GM21447 (cell line): ENCODE results near the gene DDX59.
"Not testable (repeated sequence)": the region's sequence is repeated elsewhere in the genome, so short reads cannot be mapped to it uniquely, and the experiment has no call there.

Experiments
- ATAC-seq: cut with Tn5 transposase; IDR thresholded peaks from one replicate; pipeline ENCODE4 v1.9.1; 2021; ENCODE audit not compliant: unreplicated experiment

The DDX59 gene

DNA sequence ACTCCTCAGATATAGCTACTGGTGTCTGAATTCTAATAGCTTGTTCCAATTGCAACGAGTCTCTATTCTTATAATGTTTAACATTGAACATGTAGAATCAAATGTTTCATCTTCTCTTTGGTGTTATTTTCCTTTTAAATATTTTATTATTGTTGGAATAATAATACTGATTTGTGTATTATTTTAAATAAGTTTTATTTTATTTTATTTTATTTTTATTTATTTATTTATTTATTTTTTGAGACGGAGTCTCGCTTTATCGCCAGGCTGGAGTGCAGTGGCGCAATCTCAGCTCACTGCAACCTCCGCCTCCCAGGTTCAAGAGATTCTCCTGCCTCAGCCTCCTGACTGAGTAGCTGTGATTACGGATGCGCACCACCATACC lies 39.2 kb downstream of the DDX59 start:
- not testable (repeated sequence) for ATAC-seq

DNA sequence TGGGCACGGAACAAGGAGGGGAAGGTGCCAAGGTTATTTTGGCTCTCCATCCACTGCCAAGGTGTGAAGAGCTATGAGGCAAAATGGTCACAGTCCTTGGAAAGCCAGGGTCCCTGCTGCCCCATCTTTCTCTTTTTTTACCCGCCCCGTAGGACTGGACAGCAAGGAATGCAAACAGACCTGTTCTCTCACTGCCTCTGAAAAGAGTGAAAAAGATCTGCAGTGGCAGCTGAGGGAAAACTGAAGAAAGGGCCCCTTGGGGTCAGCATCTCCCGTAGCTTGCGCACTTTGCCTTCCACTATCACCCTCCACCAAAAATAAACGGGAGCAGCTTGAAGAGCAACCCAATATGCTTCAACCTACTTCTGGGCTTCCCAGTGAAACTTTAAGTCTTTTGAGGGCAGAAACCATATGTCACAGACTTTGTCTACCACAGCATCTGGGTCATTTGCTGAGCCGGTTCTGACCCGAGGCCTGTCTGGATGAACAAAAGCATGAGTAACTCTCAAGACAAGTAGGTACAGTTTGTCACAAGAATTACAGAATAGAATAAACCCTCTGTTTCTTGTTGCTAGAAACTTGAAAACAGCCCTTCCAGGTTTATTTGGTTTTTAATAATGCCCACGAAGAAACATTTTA lies 39.7 kb downstream of the DDX59 start:
- no peak for ATAC-seq

DNA sequence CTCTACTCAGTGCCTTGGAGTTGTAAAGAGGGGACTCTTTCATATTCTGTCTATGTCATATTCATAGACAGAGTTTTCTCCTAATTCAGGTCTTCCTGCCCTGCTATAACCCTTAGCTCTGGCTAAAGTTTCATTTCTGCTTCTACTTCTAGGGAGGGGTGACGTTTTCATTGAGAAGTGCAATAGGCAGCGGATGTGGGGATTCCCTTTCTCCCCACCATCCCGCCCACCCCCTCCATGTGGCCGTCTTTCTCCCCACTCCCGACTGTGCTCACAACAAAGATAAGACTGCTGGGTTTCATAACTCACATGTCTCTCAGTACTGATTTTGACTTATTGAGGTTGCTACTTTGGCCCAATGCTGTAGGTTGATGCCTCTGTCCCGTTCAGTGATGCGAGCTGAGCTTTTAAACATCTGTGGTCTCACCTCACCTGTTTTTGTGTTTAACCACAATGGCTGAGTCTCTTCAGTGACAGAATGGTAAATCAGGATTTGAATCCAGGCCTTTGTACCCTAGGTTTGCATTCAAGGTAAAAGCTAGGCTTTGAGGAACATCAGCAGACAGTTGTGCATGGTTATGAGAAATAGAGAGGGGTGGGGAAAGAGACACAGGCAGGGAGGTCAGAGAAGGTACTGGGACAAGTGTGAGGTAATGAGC lies 41.4 kb downstream of the DDX59 start:
- peak; percentile 78 for ATAC-seq

DNA sequence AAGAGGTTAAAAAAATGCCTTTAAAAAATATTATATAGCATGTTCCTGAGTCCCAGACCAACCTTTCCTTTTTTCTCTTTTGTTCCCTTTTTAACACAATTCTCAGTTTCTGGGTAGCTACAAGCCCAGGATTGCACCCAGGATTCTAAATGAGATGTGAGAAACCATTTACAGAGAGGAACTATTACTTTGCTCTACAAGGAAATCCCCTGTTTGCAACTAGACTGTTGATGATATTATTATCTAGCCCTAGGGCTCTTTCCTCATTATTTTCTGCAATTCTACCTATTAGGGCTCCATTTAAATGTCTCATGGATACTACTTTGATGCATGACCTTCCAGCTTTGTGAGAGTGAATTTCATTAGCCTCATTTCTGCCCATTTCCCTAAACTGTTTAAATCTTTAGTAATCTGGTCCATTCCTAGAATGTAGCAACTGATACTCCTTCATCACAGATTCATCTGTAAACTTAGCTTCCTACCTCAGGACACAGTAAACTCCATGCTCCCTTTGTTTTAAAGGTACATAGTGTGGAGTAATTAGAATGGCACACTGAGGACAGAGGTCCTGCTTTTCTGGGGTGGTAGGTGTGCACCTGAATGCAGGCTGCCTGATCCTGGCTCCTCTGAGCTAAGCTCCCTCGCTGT lies 42.0 kb downstream of the DDX59 start:
- ATAC-seq, result peak; percentile 32

DNA sequence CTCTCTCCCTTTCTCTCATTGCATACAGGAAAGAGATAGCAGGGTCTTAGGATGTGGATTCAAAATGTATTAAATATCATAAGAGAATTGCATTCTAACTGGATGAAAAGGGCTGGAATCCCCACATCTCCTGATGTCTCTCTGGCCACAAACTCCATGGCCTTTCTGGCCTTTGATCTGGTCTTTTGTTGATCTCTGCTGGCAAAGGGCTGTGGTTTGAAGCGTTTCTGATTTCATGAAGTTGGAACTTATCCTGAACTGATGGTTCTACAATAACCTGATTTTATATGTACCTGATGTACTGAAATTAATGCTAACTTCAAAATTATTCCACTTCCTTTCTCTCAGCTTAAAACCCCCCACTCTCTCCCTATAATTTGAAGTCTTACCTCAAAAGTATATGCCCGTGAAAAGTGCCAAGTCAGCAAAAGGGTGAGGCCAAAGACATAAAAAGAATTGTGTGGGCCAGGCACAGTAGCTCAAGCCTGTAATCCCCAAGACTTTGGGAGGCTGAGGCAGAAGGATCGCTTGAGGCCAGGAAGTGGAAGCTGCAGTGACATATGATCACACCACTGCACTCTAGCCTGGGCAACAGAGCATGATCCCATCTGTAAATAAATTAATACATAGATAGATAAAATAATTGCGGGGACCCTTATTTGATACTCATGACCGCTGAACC lies 42.7 kb downstream of the DDX59 start:
- no peak for ATAC-seq

DNA sequence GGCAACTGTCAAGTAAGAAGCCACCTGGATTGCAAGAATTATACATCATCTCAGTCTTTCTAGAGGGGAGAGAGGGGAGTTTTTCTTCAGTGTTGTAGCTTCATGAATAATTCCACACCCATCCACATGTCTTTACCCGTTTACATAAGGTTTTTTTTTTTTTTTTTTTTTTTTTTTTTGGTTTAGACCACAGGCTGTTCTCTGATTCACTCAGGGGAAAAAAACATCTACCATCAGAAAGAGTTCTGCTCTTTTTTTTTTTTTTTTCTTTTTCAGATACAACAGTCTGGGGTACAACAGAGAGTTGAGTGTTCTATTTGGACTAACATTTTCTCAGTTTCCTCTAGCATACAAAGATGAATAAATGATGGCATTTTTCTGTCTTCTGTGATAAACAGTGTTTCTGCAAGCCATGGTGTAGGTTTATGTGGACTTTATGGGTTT lies 44.3 kb downstream of the DDX59 start:
- no peak for ATAC-seq

DNA sequence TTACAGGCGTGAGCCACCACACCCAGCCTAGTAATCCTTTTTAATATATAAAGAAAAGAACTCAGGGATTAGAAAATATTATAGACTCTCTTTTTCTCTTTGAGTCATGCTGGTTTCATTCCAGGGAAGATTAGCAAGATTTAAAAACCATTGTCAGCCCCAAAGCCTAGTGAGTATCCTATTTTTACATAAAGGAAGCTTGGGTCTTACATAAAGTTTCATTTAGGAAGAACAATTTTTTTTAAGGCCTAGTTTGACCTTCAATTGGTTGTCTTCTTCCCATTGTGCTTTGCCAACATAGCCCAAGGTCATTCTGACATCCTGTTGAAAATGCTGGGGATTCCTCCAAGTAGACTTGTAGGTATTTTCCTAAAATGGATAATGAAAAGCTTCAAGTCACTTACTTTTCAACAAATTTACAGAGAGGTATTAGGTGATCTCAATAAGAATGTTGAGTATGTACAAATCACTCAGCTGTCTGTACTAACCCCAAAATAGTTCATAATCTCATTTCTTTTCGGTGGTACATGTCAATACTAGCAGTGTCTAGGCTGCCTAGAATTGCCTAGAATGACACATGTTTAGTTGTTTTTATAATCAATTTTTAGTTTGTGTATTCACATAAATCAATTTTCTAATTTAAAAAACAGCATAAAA lies 44.9 kb downstream of the DDX59 start:
- no peak for ATAC-seq

DNA sequence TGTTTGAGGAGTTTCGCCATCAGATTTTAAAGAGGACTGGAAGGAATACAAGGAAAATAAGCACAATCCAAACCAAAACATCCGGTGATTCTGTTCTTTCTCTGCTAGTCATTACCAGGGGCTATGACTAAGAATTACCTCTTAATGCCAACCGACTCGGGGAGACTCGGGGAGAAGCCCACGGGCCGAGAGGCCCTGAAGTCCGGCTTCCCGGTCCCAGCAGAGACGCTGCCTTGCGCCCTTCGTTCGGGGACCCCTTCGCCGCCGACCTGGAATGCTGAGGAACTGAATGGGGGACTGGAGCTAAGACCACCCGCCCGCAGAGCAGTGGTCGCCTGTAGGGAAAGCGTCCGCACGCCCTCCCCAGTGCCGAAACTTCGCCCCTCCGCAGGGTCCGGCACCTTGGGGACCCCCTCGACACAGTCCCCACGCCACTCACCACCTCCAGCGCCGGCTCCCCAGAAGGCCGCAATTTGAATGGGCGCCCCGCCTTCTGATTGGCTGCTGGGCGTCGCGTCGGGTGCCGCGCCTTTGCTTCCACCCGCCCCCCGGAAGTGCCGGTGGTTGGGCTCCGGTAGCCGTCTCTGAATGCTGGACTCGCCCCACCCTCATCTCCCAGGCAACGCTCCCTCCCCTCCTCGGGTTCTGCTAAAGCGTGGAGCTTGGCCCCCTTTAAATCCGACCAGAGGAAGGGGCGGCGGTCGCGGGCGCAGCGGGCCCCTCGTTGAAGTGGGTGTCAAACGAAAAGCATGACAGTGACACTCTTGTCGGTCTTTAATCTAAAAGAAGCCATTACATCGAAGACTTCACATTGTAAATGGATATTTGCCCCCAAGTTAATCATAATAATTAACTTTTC lies 49.2 kb downstream of the DDX59 start, which contains the start of gene KIF14:
TSS of gene KIF14 (minus strand) at position 479 of the 859 bp plus-strand sequence. CDS start 2,028 bp downstream, outside the sequence.
- ATAC-seq, result peak; percentile 87

DNA sequence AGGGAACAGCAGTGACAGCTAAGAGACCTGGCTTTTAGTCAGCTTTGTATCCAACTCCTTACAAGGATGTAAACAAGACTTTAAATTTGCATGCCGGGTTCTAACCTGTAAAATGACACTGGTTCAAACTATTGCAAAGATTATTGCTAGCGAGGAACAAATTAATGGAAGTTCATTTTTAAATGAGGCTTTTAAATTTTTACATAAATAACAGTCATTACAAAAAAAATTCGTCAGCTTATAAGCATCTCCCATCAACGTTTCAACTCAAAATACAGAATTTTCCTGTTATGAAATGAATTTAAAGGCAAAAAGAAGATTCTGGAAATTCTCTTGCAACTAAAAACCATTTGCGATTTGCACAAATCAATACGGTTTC lies 49.8 kb downstream of the DDX59 start:
- no peak for ATAC-seq

DNA sequence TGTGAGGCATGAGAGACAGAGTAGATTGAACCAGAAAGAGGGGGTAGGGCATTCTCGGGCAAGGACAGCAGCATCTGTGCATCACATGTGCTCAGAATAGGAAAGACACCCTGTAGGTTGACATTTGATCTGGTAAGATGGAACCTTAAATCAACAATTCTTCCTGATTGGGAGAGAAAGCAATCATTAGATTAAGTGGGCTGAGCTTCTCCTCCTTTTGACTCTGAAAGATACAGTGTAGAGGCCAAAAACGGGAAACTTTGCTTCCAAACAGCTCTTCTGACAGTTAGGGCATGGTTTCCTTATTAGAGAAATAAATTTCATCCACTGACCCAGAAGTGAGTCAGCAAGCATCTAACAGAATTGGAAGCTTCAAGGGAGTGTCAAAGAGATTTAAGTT lies 58.9 kb downstream of the DDX59 start:
- no peak for ATAC-seq

DNA sequence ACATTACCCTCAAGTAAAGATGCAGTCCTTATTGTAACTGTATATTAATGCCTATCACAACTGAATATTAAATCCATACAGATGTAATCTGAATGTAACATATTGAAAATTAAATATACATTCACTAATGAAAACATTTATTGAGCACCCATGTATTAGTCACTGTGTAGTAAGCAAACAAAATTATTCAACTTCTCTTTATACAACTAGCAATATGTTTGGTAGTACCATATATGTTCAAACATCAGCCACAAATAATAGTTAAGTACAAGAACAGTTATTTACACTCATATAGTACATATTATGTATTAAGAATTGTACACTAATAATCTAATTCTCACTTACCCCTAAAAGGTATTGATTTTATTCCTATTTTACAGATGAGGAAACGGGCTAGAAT lies 67.1 kb downstream of the DDX59 start:
- no peak for ATAC-seq
